GM23338 (cell line): ENCODE measurements around the gene COL4A2. TPM values are rescaled to one million over a fixed set of nuclear protein-coding genes. Genes with fewer than 3 reads are reported as not detected.

Experiments
- ATAC-seq: fragments of 200-7000 bp; cut with Tn5 transposase; 3 replicates; pipeline ENCODE4 v1.9.1; 2020
- DNase-seq: peaks from one replicate; pipeline ENCODE4 v3.0.0-alpha.2; 2015; ENCODE audit warnings: low spot score
- H2AFZ ChIP-seq: fragments of 200-600 bp; sonication (generic); 2 replicates; pipeline ENCODE4 v1.8.0; 2016; ENCODE audit warnings: antibody characterized with exemption, mild to moderate bottlenecking, moderate library complexity
- H3F3A ChIP-seq: fragments of 200-600 bp; sonication (generic); replicated peaks from 2 replicates; pipeline ENCODE4 v1.8.0; 2017; ENCODE audit warnings: antibody characterized with exemption, mixed run types, low read depth
- H3K27ac ChIP-seq: fragments of 200-600 bp; sonication (generic); 2 replicates; pipeline ENCODE4 v1.6.1; 2016; ENCODE audit warnings: low read depth
- H3K27me3 ChIP-seq: fragments of 200-600 bp; sonication (generic); 2 replicates; pipeline ENCODE4 v1.8.0; 2016; ENCODE audit warnings: mild to moderate bottlenecking, mixed run types, moderate library complexity; ENCODE audit not compliant: insufficient read depth
- H3K36me3 ChIP-seq: fragments of 200-600 bp; sonication (generic); 2 replicates; pipeline ENCODE4 v1.8.0; 2016; ENCODE audit warnings: mild to moderate bottlenecking; ENCODE audit not compliant: insufficient read depth
- H3K4me1 ChIP-seq: fragments of 200-600 bp; sonication (generic); 2 replicates; pipeline ENCODE4 v1.8.0; 2016; ENCODE audit warnings: mild to moderate bottlenecking, moderate library complexity; ENCODE audit not compliant: insufficient read depth
- H3K4me2 ChIP-seq: fragments of 200-600 bp; sonication (generic); 2 replicates; pipeline ENCODE4 v1.7.1; 2017; ENCODE audit warnings: mixed run types
- H3K4me3 ChIP-seq: fragments of 200-600 bp; sonication (generic); 2 replicates; pipeline ENCODE4 v1.6.1; 2016; ENCODE audit warnings: mixed run types
- H3K79me2 ChIP-seq: fragments of 200-600 bp; sonication (generic); replicated peaks from 2 replicates; pipeline ENCODE4 v1.8.0; 2017; ENCODE audit warnings: mild to moderate bottlenecking; ENCODE audit not compliant: insufficient read depth
- H3K9me2 ChIP-seq: fragments of 200-600 bp; sonication (generic); 2 replicates; pipeline ENCODE4 v1.8.0; 2017; ENCODE audit not compliant: insufficient read depth
- H4K20me1 ChIP-seq: fragments of 200-600 bp; sonication (generic); replicated peaks from 2 replicates; pipeline ENCODE4 v1.8.0; 2017; ENCODE audit warnings: mild to moderate bottlenecking; ENCODE audit not compliant: insufficient read depth
- H3K27ac Mint-ChIP-seq: 2 replicates; pipeline ENCODE4 v1.8.0; 2020; ENCODE audit warnings: inconsistent platforms, mild to moderate bottlenecking, moderate library complexity, mixed read lengths
- H3K27me3 Mint-ChIP-seq: 3 replicates; pipeline ENCODE4 v1.8.0; 2022; ENCODE audit warnings: low read depth, mild to moderate bottlenecking, moderate library complexity, mixed read lengths, inconsistent platforms; ENCODE audit not compliant: insufficient read depth, poor library complexity
- H3K36me3 Mint-ChIP-seq: 3 replicates; pipeline ENCODE4 v1.8.0; 2021; ENCODE audit warnings: low read depth, mild to moderate bottlenecking, inconsistent platforms, moderate library complexity, mixed read lengths
- H3K4me1 Mint-ChIP-seq: 3 replicates; pipeline ENCODE4 v1.8.0; 2020; ENCODE audit warnings: mild to moderate bottlenecking, inconsistent platforms, mixed read lengths
- H3K4me3 Mint-ChIP-seq: 3 replicates; pipeline ENCODE4 v1.8.0; 2021; ENCODE audit warnings: moderate library complexity, mild to moderate bottlenecking, inconsistent platforms, mixed read lengths
- H3K9me3 Mint-ChIP-seq: 3 replicates; pipeline ENCODE4 v1.8.0; 2020; ENCODE audit warnings: moderate library complexity, mild to moderate bottlenecking, inconsistent platforms, mixed read lengths
- CREB1 ChIP-seq: fragments of 250-450 bp; sonication (Bioruptor Pico); IDR thresholded peaks from 2 replicates; pipeline ENCODE4 v1.5.0; 2020; ENCODE audit warnings: low read depth, mild to moderate bottlenecking, moderate library complexity
- CTCF ChIP-seq, 2 experiments: fragments of 200-600 bp in 1 of 2; sonication (generic) in 1 of 2; conservative IDR thresholded peaks; 2 replicates each; pipeline versions ENCODE4 v1.5.1 to v1.6.1; 2016 to 2017; ENCODE audit warnings: antibody characterized with exemption in 2 of 2, low read depth in 2 of 2, mild to moderate bottlenecking in 2 of 2, moderate library complexity in 1 of 2
- ETS1 ChIP-seq: IDR thresholded peaks from 2 replicates; pipeline ENCODE4 v1.6.1; 2016; ENCODE audit warnings: antibody characterized with exemption
- EZH2 ChIP-seq: fragments of 200-600 bp; sonication (generic); IDR thresholded peaks from one replicate; pipeline ENCODE4 v1.8.0; 2017; ENCODE audit warnings: antibody characterized with exemption, mild to moderate bottlenecking, low read depth; ENCODE audit not compliant: unreplicated experiment
- EZH2phosphoT487 ChIP-seq: fragments of 200-600 bp; sonication (generic); IDR thresholded peaks from one replicate; pipeline ENCODE4 v1.8.1; 2018; ENCODE audit warnings: antibody characterized with exemption; ENCODE audit not compliant: unreplicated experiment
- JUNB ChIP-seq: IDR thresholded peaks from one replicate; pipeline ENCODE4 v1.6.1; 2016; ENCODE audit warnings: antibody characterized with exemption; ENCODE audit not compliant: unreplicated experiment
- NANOG ChIP-seq: IDR thresholded peaks from 2 replicates; pipeline ENCODE4 v1.6.1; 2016; ENCODE audit warnings: antibody characterized with exemption, borderline replicate concordance
- POLR2AphosphoS5 ChIP-seq: IDR thresholded peaks from 2 replicates; pipeline ENCODE4 v1.6.1; 2016; ENCODE audit warnings: antibody characterized with exemption, low read depth
- REST ChIP-seq: IDR thresholded peaks from one replicate; pipeline ENCODE4 v1.6.1; 2018; ENCODE audit warnings: antibody characterized with exemption; ENCODE audit not compliant: unreplicated experiment
- STAT1 ChIP-seq: IDR thresholded peaks from one replicate; pipeline ENCODE4 v1.6.1; 2016; ENCODE audit warnings: antibody characterized with exemption; ENCODE audit not compliant: unreplicated experiment
- ZNF114 ChIP-seq: fragments of 250-450 bp; sonication (Bioruptor Pico); IDR thresholded peaks from 2 replicates; pipeline ENCODE4 v1.5.0; 2020; ENCODE audit warnings: mild to moderate bottlenecking, moderate library complexity
- ZNF331 ChIP-seq: fragments of 250-450 bp; sonication (Bioruptor Pico); IDR thresholded peaks from 2 replicates; pipeline ENCODE4 v1.5.0; 2020; ENCODE audit warnings: low read depth, mild to moderate bottlenecking, moderate library complexity
- ZNF462 ChIP-seq: fragments of 250-450 bp; sonication (Bioruptor Pico); IDR thresholded peaks from 2 replicates; pipeline ENCODE4 v1.5.0; 2020; ENCODE audit warnings: mild to moderate bottlenecking, moderate library complexity
- polyA plus RNA-seq: library from polyadenylated mRNA; unstranded; fragments of >200 nt; fragmentation: Nextera tagmentation; extraction: Ambion mirVana; gene quantifications from 2 replicates; pipeline ENCODE4 v1.2.1, GENCODE V29; 2016
- total RNA-seq: library from RNA; depleted of rRNA; stranded (reverse); fragments of >200 nt; shearing (Covaris generic); gene quantifications from 2 replicates; pipeline ENCODE4 v1.2.3, GENCODE V29; 2014

Gene COL4A2
- total and polyA plus RNA-seq, 2 experiments from 2014 or later, result 37.4 to 131 TPM

GRCh38 chr13:110391273-110391672 is 84.2 kb downstream of the COL4A2 start:
- Histone ChIP-seq H3F3A (peaks cover 8% of the 10 kb centered on the region; the same call in 1 of the 2 replicates), H3K27ac (no peak overlapping the region), H3K36me3 (no peaks in the 10 kb centered on the region), H3K4me1 (peaks cover 25% of the 10 kb centered on the region), H4K20me1 (no peaks in the 10 kb centered on the region), H3K79me2 (peaks cover 3% of the 10 kb centered on the region; the same call in 1 of the 2 replicates), H3K4me2 (no peak overlapping the region), H3K9me2 (peaks cover 3% of the 10 kb centered on the region; the same call in 1 of the 2 replicates), H3K4me3 (no peak overlapping the region), H2AFZ (no peak overlapping the region), H3K27me3 (no peaks in the 10 kb centered on the region)
- peaks cover 5% of the 10 kb centered on the region; the same call in 2 of the 3 replicates for H3K9me3 Mint-ChIP-seq
- peaks cover 17% of the 10 kb centered on the region for H3K36me3 Mint-ChIP-seq
- no peak overlapping the region for H3K4me3 Mint-ChIP-seq
- no peaks in the 10 kb centered on the region for H3K27me3 Mint-ChIP-seq
- TF ChIP-seq ZNF114 (no peak), NANOG (no peak), CTCF (conservative IDR thresholded peaks at IDR 0.05; ENCODE audit: low read depth in 2 of 2) (no peak), CREB1 (CRISPR knock-in tag) (no peak), EZH2phosphoT487 (no peak), ZNF331 (CRISPR knock-in tag) (no peak), EZH2 (no peak), ZNF462 (no peak), REST (no peak), POLR2AphosphoS5 (no peak), ETS1 (no peak), STAT1 (no peak), JUNB (no peak)
- H3K27ac Mint-ChIP-seq, result no peak overlapping the region
- no peak for DNase-seq
- peaks cover 29% of the 10 kb centered on the region for H3K4me1 Mint-ChIP-seq
- no peak for ATAC-seq
